Neural cell (in vitro differentiated cells): ENCODE data around the gene RAB1B.

Experiments
- EP300 ChIP-seq: fragments of 450-650 bp; conservative IDR thresholded peaks from 2 replicates; pipeline ENCODE4 v1.6.1; 2014; ENCODE audit warnings: antibody characterized with exemption, mild to moderate bottlenecking, moderate library complexity; ENCODE audit not compliant: poor library complexity, severe bottlenecking
- EZH2 ChIP-seq: fragments of 200-600, 300-800 bp; shearing (Covaris generic), sonication (generic); IDR thresholded peaks from 2 replicates; pipeline ENCODE4 v1.6.1; 2014; ENCODE audit warnings: antibody characterized with exemption, low read length, borderline replicate concordance, mild to moderate bottlenecking; ENCODE audit not compliant: insufficient read depth, poor library complexity, severe bottlenecking
- MXI1 ChIP-seq: fragments of 450-650 bp; conservative IDR thresholded peaks from 2 replicates; pipeline ENCODE4 v1.6.1; 2014; ENCODE audit warnings: antibody characterized with exemption, mild to moderate bottlenecking; ENCODE audit not compliant: poor library complexity, severe bottlenecking
- POLR2AphosphoS5 ChIP-seq: IDR thresholded peaks from 2 replicates; pipeline ENCODE4 v1.6.1; 2012
- RAD21 ChIP-seq: fragments of 450-650 bp; conservative IDR thresholded peaks from 2 replicates; pipeline ENCODE4 v1.6.1; 2014; ENCODE audit warnings: antibody characterized with exemption, mild to moderate bottlenecking, moderate library complexity
- SMC3 ChIP-seq: fragments of 450-650 bp; conservative IDR thresholded peaks from 2 replicates; pipeline ENCODE4 v1.6.1; 2014; ENCODE audit warnings: antibody characterized with exemption, mild to moderate bottlenecking, moderate library complexity; ENCODE audit not compliant: poor library complexity
- TAF1 ChIP-seq: IDR thresholded peaks from 2 replicates; pipeline ENCODE4 v1.6.1; 2012; ENCODE audit warnings: low read depth
- TF ChIP-seq, protein P1 (sequence below): fragments of 450-650 bp; IDR thresholded peaks from 2 replicates; pipeline ENCODE4 v1.5.1; 2014; ENCODE audit warnings: antibody characterized with exemption, mild to moderate bottlenecking, moderate library complexity; ENCODE audit not compliant: poor library complexity, severe bottlenecking
- TF ChIP-seq, protein P2 (sequence below): IDR thresholded peaks from 2 replicates; pipeline ENCODE4 v1.6.1; 2012; ENCODE audit warnings: borderline replicate concordance

DNA sequence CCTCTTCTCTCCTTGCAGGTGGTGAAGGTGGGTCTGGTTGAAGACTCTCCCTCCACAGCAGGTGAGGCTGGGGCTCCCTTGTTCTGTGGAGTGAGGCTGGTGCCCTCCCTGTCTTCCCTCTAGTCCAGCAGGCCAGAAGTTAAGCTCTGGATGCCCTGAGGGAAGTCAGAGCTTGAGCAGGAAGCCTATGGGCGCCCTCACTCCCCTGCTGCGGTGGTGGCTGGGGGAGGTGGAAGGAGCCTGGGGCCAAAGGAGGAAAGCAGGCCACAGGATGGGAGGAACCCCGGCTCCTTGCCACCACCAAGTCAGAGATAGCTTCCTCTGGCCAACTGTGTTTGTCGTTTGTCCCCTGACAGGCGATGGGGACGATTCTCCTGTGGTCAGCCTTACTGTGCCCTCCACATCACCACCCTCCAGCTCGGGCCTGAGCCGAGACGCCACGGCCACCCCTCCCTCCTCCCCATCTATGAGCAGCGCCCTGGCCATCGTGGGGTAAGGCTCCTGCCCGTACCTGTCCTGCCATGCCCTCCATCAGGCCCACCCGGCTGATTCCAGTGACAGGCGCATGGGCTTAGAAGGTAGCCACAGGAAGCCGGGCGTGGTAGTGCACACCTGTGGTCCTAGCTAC is 29.5 kb upstream of the RAB1B start:
- TF ChIP-seq EZH2 = no peak
- no peak for TF ChIP-seq EP300
- TF ChIP-seq, protein P1, sequence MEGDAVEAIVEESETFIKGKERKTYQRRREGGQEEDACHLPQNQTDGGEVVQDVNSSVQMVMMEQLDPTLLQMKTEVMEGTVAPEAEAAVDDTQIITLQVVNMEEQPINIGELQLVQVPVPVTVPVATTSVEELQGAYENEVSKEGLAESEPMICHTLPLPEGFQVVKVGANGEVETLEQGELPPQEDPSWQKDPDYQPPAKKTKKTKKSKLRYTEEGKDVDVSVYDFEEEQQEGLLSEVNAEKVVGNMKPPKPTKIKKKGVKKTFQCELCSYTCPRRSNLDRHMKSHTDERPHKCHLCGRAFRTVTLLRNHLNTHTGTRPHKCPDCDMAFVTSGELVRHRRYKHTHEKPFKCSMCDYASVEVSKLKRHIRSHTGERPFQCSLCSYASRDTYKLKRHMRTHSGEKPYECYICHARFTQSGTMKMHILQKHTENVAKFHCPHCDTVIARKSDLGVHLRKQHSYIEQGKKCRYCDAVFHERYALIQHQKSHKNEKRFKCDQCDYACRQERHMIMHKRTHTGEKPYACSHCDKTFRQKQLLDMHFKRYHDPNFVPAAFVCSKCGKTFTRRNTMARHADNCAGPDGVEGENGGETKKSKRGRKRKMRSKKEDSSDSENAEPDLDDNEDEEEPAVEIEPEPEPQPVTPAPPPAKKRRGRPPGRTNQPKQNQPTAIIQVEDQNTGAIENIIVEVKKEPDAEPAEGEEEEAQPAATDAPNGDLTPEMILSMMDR = no peak
- no peak for TF ChIP-seq MXI1
- TF ChIP-seq SMC3 = no peak
- no peak for TF ChIP-seq RAD21
- no peak for TF ChIP-seq TAF1
- no peak for TF ChIP-seq POLR2AphosphoS5
- TF ChIP-seq, protein P2, sequence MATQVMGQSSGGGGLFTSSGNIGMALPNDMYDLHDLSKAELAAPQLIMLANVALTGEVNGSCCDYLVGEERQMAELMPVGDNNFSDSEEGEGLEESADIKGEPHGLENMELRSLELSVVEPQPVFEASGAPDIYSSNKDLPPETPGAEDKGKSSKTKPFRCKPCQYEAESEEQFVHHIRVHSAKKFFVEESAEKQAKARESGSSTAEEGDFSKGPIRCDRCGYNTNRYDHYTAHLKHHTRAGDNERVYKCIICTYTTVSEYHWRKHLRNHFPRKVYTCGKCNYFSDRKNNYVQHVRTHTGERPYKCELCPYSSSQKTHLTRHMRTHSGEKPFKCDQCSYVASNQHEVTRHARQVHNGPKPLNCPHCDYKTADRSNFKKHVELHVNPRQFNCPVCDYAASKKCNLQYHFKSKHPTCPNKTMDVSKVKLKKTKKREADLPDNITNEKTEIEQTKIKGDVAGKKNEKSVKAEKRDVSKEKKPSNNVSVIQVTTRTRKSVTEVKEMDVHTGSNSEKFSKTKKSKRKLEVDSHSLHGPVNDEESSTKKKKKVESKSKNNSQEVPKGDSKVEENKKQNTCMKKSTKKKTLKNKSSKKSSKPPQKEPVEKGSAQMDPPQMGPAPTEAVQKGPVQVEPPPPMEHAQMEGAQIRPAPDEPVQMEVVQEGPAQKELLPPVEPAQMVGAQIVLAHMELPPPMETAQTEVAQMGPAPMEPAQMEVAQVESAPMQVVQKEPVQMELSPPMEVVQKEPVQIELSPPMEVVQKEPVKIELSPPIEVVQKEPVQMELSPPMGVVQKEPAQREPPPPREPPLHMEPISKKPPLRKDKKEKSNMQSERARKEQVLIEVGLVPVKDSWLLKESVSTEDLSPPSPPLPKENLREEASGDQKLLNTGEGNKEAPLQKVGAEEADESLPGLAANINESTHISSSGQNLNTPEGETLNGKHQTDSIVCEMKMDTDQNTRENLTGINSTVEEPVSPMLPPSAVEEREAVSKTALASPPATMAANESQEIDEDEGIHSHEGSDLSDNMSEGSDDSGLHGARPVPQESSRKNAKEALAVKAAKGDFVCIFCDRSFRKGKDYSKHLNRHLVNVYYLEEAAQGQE = no peak
